ENCODE measurements around the gene ANKS1B.

- TF ChIP-seq CTCF (IDR thresholded peaks at IDR 0.05; ENCODE audit: low read length) (no peak), EZH2 (IDR thresholded peaks at IDR 0.05; ENCODE audit: borderline replicate concordance, low read length) (no peak)
Observed at GRCh38 chr12:99389751-99390150, 595.0 kb downstream of the ANKS1B start.

All from OCI-LY1 (cell line).